ENCODE data around the gene GBA3.

The GBA3 gene

GRCh38 chr4:22703912-22704311 lies 11.2 kb downstream of the GBA3 start:
- DNase-seq: no peak

GRCh38 chr4:22707390-22707789 lies 14.7 kb downstream of the GBA3 start:
- no peak for DNase-seq

GRCh38 chr4:22708961-22709360 lies 16.2 kb downstream of the GBA3 start:
- no peak for DNase-seq

- no peak for DNase-seq
Observed at GRCh38 chr4:22712105-22712504, 19.4 kb downstream of the GBA3 start.

- DNase-seq: no peak
Observed at GRCh38 chr4:22712529-22712928, 19.8 kb downstream of the GBA3 start.

GRCh38 chr4:22713841-22714240 lies 21.1 kb downstream of the GBA3 start:
- no peak for DNase-seq

GRCh38 chr4:22719218-22719617 lies 26.5 kb downstream of the GBA3 start:
- no peak for DNase-seq

GRCh38 chr4:22720091-22720490 lies 27.4 kb downstream of the GBA3 start:
- no peak for DNase-seq

GRCh38 chr4:22721204-22721603 lies 28.5 kb downstream of the GBA3 start:
- no peak for DNase-seq

- no peak for DNase-seq
Observed at GRCh38 chr4:22730021-22730420, 37.3 kb downstream of the GBA3 start.

GRCh38 chr4:22733816-22734215 lies 41.1 kb downstream of the GBA3 start:
- DNase-seq: peak; percentile 3

- no peak for DNase-seq
Observed at GRCh38 chr4:22736912-22737311, 44.2 kb downstream of the GBA3 start.

- no peak for DNase-seq
Observed at GRCh38 chr4:22739968-22740367, 47.2 kb downstream of the GBA3 start.

GRCh38 chr4:22741744-22742143 lies 49.0 kb downstream of the GBA3 start:
- no peak for DNase-seq

GRCh38 chr4:22743290-22743689 lies 50.6 kb downstream of the GBA3 start:
- no peak for DNase-seq

- no peak for DNase-seq
Observed at GRCh38 chr4:22744478-22745062, 51.8 kb downstream of the GBA3 start.

- no peak for DNase-seq
Observed at GRCh38 chr4:22745234-22745633, 52.5 kb downstream of the GBA3 start.

GRCh38 chr4:22754116-22754515 lies 61.4 kb downstream of the GBA3 start:
- DNase-seq: no peak

GRCh38 chr4:22762548-22762947 lies 69.8 kb downstream of the GBA3 start:
- no peak for DNase-seq

GRCh38 chr4:22764183-22764582 lies 71.4 kb downstream of the GBA3 start:
- DNase-seq: no peak

GRCh38 chr4:22766068-22766467 lies 73.3 kb downstream of the GBA3 start:
- no peak for DNase-seq

GRCh38 chr4:22778547-22779163 lies 85.9 kb downstream of the GBA3 start:
- DNase-seq: no peak

- no peak for DNase-seq
Observed at GRCh38 chr4:22780317-22780716, 87.6 kb downstream of the GBA3 start.

- no peak for DNase-seq
Observed at GRCh38 chr4:22780797-22781196, 88.1 kb downstream of the GBA3 start.

- DNase-seq: no peak
Observed at GRCh38 chr4:22787753-22788375, 95.1 kb downstream of the GBA3 start.
